Endothelial cell of umbilical vein (primary cell): ENCODE measurements around the gene NPY1R.

Source experiments
- CTCF ChIP-seq, 2 donors: IDR thresholded peaks; 1 replicate in 1 of 2; 2 replicates in 1 of 2; pipeline ENCODE4 v1.5.1; 2011; ENCODE audit warnings: low read length in 2 of 2, mild to moderate bottlenecking in 2 of 2, moderate library complexity in 2 of 2, control low read depth in 1 of 2, inconsistent platforms in 1 of 2, low read depth in 1 of 2; ENCODE audit not compliant: insufficient read depth in 1 of 2; ENCODE audit errors: extremely low read depth in 1 of 2
- POLR2A ChIP-seq: IDR thresholded peaks from 2 replicates; pipeline ENCODE4 v1.6.1; 2012; ENCODE audit warnings: low read depth, mild to moderate bottlenecking, control low read depth, low read length

- TF ChIP-seq POLR2A (no peak), CTCF (IDR thresholded peaks at IDR 0.05; ENCODE audit: extremely low read depth in 1 of 2, insufficient read depth in 1 of 2, low read depth in 1 of 2, low read length in 2 of 2) (no peak)
These were observed 39.6 kb upstream of the NPY1R start for GRCh38 chr4:163372029-163372428.
